GM12801 (cell line): ENCODE results near the gene GPR137.

Experiments
- CTCF ChIP-seq: IDR thresholded peaks from one replicate; pipeline ENCODE4 v1.5.1; 2011; ENCODE audit warnings: control low read depth; ENCODE audit not compliant: insufficient read length; ENCODE audit errors: extremely low read depth

The GPR137 gene, protein sequence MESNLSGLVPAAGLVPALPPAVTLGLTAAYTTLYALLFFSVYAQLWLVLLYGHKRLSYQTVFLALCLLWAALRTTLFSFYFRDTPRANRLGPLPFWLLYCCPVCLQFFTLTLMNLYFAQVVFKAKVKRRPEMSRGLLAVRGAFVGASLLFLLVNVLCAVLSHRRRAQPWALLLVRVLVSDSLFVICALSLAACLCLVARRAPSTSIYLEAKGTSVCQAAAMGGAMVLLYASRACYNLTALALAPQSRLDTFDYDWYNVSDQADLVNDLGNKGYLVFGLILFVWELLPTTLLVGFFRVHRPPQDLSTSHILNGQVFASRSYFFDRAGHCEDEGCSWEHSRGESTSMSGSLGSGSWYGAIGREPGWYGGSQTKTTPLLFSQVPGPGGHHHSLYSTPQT

GRCh38 chr11:64284962-64285884 lies at the start of gene GPR137:
GPR137 (plus strand) TSS chr11:64285848; CDS start chr11:64286525, 677 bp downstream.
- no peak for TF ChIP-seq CTCF

- TF ChIP-seq CTCF: no peak
Measured at GRCh38 chr11:64237484-64237951, 48.1 kb upstream of the GPR137 start.

DNA sequence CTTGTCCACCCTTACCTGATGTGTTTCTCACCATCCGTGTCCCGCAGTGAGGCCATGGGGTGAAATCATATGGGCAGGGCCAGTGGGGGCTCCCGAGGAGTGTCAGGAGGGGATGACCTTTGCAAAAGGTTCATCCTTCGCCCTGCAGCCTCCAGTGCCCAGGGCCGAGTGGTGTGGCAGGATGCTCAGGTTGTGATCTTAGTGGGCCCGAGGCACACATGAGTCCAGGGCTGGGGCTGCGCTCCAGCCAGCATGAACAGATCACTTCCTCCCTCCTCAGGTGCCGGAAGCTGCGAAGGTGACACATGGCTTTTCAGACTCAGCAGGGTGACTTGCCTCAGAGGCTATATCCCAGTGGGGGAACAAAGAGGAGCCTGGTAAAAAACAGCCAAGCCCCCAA lies 47.6 kb upstream of the GPR137 start:
- no peak for TF ChIP-seq CTCF

GRCh38 chr11:64238999-64239398 lies 46.6 kb upstream of the GPR137 start:
- no peak for TF ChIP-seq CTCF

GRCh38 chr11:64239662-64240434 lies 45.8 kb upstream of the GPR137 start:
- no peak for TF ChIP-seq CTCF

- TF ChIP-seq CTCF: no peak
Measured at GRCh38 chr11:64240435-64241240, 45.0 kb upstream of the GPR137 start, which contains the start of gene FKBP2. FKBP2 (plus strand) TSS chr11:64241095; CDS start chr11:64242388, 1,293 bp downstream.
